RCC 7860 (cell line): ENCODE measurements around the gene CHD2.

Experiments
- DNase-seq: peaks from one replicate; pipeline ENCODE4 v3.0.0-alpha.2; 2015; ENCODE audit warnings: low spot score
- FAIRE-seq: peaks from 2 replicates; lab custom pipeline; 2012; peaks lifted over from hg19 to GRCh38; lab: Jason Lieb, UNC

Gene CHD2

DNA sequence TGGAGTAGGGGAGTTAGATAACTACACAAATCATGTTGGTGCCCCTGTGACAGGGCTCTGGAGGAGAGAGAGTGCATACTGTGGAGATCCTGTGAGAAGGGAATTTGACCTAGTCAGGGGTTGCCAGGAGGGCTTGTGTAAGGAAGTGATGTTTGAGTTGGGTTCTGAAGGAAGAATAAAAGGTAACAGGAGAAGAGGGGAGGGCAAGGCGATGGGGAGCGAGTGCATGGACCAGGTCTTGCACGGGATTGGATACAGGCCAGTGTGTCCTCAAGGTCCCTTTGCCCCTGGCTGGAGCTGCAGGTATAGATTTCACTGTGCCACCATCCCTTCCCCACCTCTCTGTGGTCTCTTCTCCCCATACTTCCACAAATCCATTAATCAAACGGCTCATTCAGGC, 105.0 kb downstream of the CHD2 start:
- FAIRE-seq (no peak), DNase-seq (no peak)

DNA sequence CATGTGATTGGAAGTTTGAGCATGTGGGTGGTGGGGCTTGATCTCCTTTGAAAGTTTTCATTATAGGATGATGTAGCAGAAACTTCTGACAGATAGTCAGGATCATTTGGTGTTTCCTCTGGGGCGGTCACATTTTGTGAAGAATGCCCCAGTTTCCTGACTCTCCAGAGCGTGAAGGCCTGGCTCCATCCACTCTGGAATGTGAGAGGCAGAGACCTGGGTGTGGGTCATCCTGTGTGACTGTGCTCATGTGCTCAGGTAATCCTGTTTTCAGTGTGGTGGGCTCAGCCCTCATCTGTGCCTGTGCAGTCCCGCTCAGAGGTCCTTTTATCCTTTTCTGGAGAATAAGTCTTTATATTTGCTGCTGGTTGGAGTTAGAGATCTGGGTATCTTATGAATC, 107.9 kb downstream of the CHD2 start:
- FAIRE-seq, result no peak

DNA sequence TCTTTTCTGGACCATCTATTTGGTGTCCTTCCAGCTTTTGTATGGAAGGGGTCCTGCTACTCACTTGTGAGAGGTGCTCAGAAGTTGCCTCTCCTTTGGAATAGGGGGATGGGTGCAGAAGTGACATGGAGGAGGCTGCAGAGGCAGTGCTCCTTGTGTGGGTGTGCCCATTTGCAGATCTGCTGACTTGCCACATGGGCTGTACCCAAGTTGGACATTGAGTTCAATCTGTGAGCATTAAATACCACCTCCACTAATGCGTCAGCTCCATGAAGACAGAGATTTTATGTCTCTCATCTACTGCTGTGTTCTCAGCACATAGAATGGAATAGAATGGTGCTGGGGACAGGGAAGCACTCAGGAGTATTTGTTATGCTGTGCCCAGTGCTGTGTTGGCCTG, 112.7 kb downstream of the CHD2 start:
- no peak for DNase-seq
- FAIRE-seq, result no peak

More for the DNA sequence above, 107.9 kb downstream of the CHD2 start:
- no peak for DNase-seq

DNA sequence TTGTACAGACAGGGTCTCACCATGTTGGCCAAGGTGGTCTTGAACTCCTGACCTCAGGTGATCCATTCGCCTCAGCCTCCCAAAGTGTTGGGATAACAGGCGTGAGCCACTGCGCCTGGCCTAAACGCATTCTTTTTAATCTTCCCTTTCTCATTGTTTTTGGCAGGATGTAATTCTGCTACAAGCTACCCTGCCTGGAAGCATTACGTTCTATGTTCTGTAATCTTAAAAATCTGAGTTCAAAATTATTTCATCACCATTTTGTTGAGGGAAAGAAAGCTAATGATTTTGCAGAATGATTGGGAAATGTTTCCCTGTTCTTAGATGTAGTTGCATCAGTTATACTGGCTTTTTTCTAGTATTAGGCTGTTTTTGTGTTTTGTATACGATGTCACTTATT, 117.4 kb downstream of the CHD2 start:
- FAIRE-seq (no peak), DNase-seq (no peak)

DNA sequence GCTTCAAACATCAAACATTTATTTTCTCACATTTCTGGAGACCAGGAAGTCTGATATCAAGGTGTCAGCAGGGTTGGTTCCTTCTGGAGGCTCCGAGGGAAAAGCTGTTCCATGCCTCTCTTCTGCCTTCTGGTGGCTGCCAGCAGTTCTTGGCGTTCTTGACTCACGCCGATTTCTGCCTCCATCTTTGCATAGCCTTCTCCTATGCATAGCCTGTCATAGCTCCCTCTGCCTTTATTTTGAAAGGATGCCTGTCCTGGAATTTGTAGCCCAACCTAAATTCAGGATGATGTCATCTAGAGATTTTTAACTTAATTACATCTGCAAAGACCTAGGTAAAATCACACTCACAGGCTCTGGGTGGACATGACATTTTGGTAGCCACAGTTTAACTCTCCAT, 118.5 kb downstream of the CHD2 start:
- FAIRE-seq, result no peak
- no peak for DNase-seq

DNA sequence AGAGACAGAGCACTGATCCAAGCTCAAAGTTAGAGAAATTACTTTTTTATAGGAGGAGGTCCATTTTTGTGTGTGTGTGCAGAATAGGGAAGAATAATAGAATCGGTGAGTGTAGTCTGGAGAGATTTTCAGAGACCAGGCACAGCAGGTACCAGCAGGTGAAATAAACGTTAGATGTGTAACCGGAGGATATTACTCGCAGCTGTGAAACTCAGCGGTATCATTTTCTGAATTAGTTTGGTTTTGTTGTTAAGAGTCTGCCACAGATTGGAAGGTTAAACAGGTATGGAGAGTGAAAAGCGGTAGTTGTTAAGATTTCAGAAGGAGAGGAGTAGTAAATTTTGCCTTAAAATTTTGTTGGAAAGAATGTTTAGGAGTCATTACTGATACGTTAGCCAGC, 119.0 kb downstream of the CHD2 start:
- FAIRE-seq, result no peak

DNA sequence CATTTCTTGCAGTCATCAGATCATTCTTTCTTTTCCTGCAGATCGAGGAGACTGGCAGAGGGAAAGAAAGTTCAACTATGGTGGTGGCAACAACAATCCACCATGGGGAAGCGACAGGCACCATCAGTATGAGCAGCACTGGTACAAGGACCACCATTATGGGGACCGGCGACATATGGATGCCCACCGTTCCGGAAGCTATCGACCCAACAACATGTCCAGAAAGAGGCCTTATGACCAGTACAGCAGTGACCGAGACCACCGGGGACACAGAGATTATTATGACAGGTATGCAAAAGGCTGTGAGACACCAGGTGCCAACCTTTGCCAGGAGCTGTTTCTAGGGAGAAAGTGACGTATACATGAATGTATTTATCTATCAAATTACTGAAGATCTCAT, 119.8 kb downstream of the CHD2 start:
- DNase-seq, result no peak
- no peak for FAIRE-seq

More for the DNA sequence above, 119.0 kb downstream of the CHD2 start:
- no peak for DNase-seq

DNA sequence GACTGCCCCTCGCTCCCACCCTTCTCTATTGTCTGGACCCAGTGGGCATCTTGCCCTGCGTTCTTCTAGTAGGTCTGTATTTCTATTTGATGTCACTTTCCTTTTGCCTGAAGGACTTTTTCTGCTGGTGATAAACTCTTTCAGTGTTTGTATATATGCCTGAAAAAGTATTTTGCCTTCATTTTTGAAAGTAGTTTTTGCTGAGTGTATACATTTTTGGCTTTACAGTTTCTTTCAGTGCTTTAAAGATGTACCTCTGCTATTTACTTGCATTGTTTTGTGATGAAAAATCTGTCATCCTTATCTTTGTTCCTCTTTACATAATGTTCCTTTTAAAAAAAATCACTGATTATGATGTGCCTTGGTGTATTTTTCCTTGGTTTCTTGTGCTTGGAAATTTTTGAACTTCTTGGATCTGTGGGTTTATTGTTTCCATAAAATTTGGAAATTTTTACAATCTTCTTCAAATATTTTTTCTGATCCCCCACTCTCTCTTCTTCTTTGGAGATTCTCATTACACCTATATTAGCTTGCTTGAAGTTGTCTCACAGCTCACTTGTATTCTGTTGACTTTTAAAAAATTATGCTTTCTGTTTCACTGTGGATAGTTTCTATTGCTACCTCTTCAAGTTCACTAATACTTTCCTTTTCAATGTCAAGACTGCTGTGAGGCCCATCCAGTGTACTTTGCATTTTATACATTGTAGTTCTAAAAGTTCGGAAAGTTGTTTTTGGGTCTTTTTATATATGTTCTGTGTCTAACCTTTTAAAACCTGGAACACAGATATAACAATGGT, 121.0 kb downstream of the CHD2 start:
- no peak for DNase-seq
- FAIRE-seq, result no peak

DNA sequence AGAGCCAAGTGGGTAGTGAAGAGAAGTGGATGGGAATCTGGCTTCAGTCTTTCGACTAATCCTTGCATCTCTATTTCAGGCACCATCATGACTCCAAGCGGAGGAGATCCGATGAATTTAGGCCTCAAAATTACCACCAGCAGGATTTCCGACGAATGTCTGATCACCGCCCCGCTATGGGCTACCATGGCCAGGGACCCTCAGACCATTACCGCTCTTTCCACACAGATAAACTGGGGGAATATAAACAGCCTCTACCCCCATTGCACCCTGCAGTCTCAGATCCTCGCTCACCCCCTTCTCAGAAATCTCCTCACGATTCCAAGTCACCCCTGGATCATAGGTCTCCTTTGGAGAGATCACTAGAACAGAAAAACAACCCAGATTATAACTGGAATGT, 124.2 kb downstream of the CHD2 start:
- DNase-seq (no peak), FAIRE-seq (no peak)

DNA sequence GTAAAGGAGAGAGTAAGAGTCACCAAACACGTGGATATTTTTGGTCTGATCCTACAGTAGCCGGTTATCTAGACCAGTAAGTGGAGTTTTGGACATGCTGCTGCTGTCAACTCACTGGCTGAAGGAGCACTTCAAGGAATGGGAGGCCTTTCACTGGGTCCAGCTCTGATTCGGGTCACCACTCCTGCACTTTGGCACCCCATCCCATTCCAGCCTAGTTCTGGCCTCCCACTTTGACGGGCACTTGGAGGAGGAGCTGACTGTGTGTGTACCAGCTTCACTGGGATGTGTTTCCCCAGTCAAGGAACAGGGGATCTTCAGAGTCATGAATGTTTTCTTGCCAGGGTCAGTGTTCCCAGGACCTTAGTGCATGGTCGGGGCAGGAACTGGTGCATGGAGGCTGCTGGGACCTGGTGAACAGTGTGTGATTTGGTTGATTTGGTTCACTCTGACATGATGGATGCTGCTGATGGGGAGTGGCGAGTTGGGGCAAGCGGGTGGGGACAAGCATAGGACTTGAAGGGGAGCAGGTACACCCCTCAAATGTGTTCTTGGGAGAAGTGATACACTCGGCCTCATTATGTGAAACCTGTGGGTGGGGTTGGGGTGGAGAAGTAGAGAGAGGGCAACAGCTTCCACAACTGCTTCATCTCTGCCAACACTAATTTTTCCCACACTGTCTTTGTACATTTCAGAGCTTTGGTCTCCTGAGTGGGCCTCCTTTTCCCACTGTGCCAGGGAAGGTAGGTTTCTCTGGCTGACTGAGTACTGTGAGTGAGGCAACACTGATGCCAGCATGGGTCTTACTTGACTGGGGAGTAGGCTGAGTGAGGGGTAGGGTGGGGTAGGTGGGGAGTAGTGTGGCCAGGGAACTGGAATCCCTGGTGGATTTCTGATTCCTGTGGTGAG, 124.8 kb downstream of the CHD2 start:
- FAIRE-seq, result no peak

DNA sequence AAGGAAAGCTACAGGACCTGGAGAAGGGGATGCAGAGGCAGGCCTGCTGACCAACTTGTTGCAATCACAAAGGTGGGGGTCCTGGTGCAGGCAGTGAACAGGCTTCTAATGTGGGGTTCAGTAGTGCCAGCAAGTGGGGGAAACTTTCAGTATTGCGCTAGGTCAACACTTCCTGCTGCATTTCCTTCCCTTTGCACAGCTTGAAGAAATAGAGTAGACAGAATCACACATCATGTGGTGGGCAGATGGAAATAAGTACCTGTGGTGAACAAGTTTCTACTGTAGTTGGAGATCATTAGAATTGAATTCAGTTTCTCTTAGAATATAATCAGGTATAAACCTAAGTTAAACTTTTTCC, 125.5 kb downstream of the CHD2 start:
- no peak for FAIRE-seq
- no peak for DNase-seq

More for the DNA sequence above, 124.8 kb downstream of the CHD2 start:
- DNase-seq, result no peak

DNA sequence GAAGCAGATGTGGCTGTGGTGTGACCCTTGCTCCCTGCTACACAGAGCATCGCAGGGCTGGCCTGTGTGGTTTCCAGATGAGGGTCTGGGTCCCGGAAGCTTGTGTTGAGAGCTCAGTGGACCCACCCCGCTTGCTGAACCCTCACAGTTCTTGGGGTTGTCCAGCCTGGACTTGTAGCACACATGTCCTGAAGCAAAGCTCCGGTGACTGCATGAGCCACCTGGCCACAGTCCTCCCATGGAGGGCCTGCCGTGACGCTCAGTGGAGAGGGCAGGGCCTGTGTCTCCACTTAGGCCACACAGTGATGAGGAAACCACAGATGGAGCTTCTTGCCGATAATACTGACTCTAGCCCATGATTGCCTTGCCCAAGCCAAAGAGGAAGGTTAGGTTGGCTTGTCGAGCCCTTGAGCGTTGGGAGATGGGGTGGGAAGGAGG, 126.3 kb downstream of the CHD2 start:
- FAIRE-seq (no peak), DNase-seq (no peak)

DNA sequence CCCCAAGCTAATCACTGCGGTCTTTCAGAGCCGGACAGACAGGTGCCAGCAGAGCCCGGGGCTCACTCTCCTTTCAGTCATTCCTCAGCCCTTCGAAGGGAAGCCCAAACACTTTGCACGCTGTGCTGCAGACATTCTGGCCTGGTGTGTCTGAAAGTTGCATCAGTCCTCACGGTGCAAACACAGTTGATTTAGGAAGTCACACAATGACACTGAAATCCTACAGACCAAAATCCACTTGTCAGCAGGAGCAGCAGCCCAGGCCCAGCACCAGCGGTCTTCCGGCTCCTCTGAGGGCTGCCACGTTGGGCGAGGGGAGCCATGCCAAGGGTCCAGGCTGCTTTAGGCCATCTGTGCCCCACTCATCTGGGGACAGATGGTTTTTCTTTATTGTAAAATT, 127.3 kb downstream of the CHD2 start:
- no peak for FAIRE-seq
- DNase-seq, result no peak

DNA sequence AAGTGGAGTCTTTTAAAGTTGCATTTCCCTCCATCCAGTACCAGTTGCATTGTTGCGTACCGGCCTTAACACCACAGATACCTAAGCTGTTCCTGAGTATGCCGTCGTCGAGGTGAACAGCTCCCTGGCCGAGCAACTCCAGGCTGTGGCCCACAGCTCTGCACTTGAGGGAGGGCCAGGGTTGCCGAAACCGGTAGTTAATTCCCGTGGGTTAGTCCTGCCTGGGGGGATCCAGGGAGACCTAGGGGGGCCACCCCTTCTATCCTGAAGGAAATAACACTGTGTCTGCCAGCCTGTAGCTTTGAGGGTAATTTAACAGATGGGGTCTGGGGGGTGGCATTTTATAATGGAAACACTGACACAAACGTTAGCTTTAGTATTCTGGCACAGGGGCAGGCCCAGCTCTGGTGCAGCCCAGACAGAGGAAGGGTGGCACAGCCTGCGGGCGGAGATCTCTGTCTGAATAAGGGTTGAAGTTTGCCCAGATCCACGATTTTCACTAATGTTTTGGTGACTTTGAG, 128.0 kb downstream of the CHD2 start:
- FAIRE-seq, result no peak

DNA sequence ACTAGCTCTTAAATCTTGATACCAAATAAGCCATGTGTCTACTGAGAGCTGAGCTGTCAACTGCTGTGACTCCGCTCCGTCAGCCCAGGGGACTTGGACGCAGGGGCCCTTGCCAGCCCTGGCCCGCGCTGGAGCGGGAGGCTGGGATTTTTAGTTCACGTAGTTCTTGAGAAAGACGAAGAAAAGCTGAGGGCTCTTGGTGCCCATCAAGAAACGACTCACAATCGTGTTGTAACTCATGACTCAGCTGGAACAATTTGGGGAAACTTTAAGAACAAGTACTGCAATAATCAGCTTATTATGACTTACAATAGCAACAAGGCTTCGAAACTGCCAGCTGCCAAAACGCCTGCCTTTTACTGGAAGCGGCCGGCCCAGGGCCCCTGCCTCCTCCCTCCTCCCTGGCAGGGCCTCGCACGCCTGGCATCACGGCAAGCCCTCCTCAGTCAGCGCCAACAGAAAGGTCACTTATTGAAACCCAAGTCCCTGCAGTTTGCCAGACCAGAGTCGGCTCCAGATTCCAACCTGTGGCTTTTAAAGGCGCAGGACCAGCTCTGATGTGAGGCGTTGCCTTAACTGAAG, 128.6 kb downstream of the CHD2 start:
- no peak for DNase-seq
- no peak for FAIRE-seq

More for the DNA sequence above, 128.0 kb downstream of the CHD2 start:
- DNase-seq, result no peak

DNA sequence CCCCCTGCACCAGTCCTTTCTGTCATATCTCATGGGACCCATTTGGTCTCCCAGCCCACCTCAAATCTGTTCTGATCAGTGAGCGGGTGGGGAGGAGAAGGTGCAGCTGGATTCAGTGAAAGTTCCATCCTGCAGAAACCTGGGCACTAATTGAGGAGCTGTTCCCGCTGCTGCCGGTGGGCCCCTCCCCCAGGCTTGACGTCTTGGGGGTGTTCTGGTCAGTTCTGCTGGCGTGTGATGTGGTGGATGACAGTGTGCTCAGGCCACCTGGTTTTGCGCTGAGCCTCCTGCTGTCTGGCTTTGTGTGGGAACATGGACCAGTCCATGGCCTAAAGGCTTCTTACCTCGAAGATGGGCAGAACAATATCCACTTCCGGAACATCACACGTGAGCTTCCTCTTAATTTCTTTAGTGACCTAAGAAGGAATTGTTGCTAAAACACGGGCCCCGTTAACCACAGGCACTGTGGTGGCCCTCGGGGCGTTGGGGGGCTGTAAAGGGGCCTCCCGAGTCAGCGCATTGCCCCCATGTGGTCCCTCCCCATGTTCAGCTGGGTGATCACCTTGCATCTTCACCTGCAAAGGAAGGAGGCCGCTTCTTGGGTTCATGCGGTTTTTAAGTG, 129.2 kb downstream of the CHD2 start:
- no peak for DNase-seq
- FAIRE-seq, result no peak

DNA sequence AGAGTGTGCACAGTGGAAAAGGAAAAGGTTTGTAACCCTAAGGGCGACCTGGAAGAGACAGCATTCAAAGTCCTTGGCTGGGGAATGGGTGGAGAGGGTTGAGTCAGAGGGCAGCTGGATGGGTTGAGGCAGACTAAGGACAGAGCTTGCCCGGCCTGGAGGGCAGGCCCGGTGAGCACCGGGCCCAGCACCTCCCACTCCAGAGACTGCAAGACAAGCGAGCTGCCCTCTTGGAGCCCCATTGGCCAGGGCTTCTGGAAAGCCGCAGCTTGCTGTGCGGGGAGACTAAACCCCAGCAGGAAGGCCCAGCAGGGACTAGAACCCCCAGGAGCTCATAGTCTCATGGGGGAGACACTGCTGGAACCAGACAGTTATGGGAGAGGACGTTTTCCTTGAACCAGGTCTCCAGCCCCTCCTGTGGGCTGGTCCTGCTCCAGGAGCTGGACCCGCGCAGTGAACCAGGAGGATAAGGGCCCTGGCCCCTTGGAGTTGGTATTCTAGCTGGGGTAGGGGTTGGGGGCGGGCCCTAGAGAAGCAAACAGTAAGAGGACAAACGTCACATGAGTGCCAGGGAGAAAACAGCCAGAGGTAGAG, 129.8 kb downstream of the CHD2 start:
- FAIRE-seq, result no peak

DNA sequence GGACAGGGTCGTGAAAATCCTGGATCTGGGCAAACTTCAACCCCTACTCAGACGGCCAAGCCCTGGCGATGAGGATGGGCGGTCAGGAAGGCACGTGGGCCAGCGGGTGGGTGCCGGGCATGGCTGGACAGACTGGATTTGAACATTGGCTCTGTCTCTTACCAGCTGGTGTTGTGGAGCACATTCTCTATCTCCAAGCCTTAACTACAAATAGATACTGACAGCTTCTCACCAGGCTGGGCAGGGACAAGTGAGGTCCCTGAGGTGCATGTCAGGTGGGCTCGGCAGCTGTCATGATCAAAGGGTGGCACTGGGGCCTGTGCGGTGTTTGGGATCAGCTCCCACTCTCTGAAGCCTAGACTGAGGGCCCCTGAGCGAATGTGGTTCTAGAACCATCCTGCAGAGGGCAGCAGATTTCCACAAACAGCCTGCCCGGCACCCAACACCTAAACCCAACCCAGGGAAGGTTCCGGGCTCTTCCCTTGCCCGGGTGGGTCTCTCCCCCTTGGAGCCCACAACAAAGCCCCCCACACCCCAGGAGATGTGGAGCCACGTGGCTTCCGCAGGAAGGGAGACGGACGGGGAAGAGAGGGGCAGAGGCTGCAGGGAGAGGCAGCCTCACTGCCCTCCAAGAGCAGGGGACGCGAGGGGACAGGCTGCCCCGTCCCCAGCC, 130.4 kb downstream of the CHD2 start:
- FAIRE-seq, result no peak
- DNase-seq, result peak; percentile 21

More for the DNA sequence above, 129.8 kb downstream of the CHD2 start:
- no peak for DNase-seq

DNA sequence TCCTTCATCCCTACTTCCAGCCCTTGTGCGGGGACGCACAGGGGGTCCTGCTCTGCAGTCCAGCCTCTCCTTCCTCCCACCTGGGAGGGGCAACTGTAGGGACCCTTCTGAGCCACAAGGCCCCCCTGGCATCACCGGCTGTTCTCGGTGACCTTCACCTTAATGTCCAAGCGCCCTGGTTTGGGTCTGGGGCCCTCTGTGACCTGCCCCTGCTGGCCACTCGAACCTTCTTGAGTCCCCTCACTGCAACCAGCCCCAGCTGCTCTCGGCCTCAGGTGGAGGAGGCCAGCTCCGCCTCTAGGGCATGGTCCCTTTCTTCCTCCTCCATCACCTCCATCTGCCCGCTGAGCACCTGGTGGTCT, 131.0 kb downstream of the CHD2 start:
- no peak for FAIRE-seq
- no peak for DNase-seq
